Stimulated activated CD8-positive, alpha-beta memory T cell treated with anti-CD3 and anti-CD28 coated beads, Interleukin-2, amount 100 ng/mL, for 48 hours (primary cell): ENCODE data around the gene KDM7A.

Source experiments
- DNase-seq, 2 donors: peaks; one replicate each; pipeline ENCODE4 v3.0.0-alpha.2; 2020; ENCODE audit warnings: low read depth in 2 of 2

KDM7A gene

DNA sequence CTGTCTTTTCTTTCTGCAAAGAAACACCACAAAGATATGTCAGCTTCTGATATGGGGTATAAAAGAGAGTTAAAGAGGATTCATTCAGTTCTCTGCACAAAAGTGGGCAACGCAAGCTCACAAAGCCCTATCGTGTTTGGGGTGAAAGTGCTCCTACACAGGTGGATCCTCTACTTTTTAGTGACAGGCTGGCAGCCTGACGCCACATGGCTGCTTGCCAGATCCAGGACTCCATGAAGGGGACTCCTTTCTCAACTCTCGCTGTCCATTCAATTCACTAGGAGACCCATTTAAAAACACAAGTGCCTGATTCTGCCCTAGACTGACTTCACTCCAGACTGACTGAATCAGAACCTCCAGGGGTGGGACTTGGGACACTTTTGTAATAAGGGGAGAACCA is 122.0 kb downstream of the KDM7A start:
- no peak for DNase-seq

DNA sequence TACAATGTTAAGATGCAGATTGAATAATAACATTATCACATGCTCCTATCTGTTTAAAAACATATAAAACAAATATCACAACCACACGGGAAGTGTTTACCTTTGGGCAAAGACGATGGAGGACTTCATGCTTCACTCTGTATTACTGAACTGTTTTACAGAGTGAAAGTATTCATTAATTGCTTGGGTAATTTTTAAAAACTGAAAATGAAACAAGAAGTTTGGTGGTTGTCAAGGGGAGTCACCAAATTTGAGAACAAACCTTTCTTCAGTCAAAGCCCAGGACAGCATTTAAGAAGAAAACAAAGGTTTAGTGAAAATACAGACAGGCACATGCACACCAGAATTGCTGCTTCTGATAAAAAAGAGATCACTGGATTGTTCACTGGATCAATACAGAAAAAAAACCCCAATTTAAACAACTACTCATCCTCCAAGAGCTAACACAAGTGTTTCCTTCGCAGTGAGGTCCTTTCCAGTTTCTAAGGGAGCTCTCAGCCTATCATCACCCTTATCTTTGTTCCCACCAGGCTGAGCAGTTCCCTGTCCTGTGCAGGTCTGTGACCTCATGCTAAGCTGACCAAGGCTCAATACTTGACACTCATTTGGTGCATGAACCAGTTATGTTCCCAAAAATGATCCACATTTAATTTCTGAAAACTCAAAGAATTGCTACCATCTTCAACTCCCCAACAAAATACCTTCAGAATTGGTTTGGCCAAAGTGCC is 122.8 kb downstream of the KDM7A start:
- no peak for DNase-seq

DNA sequence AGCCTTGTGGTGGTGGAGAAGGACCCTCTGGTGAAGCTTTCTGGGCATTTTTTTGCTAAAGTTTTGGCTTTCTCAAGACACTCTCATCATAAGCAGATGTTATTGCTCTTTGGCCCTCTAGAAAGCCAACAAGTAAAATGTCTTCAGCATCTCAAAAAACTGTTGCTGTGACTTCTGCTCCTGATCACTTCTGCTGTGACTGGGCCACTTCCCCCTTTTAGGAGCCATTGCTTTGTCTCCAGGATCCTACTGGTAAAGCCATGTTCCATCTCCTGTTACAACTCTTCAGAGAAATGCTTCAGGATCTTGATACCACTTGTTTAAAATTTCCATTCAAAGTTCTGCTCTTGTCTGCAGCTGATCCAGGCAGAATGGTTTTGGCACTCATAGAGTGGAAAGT is 125.0 kb downstream of the KDM7A start:
- no peak for DNase-seq

DNA sequence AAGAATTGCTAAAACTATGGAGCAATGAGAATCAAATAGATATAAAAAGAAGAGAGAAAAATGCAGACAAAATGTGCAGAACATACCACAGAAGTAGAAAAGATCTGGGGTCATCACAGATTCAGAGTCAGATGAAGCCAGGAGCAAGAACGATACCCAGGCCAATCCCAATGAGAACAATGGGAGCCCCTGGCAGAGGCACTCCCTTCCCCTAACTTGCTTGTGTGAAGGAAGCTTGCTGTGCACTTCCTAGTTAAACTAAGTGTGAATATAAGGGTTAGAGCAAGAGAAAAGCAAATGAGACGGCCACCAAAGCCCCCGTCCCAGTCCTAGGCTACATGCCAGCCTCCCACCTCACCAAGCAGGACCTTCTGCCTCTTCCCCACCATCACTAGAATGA is 126.7 kb downstream of the KDM7A start:
- DNase-seq, result no peak

DNA sequence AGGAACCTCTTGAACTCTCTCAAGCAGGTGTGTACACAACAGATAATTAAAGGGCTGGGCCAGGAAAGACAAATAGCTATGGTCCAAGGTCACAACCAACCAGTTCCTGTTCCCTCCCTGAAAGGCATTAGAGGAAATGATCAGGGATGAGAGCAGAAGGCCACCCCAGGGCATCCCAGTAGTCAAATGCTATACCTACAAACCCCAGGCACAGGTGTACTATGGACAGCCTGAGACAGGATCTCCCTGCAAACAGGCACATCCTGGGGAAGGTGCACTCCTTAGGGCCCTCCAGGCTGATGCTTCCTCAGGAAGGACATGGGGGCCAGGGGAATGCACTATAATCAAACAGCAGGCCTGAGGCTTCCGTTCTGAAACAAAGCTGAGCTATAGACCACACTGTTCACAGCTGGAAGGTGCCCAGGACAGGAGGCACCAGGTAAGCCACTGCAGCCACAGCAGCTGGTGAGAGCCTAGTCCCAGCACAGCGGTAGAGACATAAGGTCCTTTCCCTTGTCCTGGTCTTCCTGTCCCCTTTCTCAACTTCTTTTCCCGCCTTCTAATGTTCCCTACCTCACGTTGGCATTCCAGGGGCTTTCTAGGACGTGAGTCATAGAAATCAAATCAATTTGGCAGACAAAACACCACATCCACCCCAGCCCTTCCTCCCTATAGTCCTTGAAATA is 127.3 kb downstream of the KDM7A start:
- DNase-seq, result no peak

DNA sequence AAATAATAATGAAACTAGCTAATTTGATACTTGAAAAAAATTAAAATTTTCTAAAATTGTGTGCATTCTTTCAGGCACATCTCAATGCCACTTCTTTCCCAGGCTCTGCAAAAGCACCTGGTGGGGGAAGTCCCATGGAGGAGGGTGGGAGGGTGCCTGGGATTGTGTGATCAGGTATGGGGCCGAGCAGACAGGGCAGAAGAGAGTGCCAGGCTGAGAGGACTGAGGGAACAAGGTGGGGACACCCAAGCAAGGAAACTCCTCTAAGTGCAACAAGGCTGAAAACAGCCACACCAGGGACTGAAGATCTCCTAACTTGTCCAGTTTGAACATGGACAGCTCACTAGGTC is 127.8 kb downstream of the KDM7A start:
- DNase-seq, result no peak

DNA sequence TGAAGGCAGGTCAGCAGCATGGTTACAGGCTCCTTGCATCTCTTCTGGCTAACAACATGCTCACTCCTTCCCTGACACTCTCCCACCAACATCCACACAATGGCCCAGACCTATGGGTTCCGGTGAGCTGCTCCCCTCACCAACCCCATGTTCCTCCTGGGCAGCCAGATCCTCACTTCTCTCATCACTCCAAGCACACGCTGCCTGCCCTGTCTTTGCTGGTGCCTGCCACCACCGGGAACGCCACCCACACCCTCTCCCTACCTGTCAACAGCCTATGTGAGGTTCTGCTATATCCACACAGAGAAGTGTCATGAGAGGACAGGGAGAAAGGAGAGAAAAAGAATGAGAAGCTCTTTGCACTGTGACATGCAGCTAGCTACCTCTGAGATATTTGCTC is 128.6 kb downstream of the KDM7A start:
- no peak for DNase-seq

DNA sequence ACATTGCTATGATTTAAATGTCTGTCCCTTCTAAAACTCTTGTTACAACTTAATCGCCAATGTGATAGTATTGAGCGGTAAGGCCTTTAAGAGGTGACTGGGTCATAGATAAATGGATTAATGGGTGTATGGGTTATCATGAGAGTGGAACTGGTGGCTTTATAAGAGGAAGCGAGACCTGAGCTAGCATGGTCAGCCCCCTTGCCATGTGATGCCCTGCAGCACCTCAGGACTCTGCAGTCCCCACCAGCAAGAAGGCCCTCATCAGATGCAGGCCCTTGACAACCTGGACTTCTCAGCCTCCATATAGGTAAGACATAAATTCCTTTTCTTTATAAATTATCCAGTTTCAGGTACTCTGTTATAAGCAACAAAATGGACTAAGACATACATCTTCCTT is 129.6 kb downstream of the KDM7A start:
- no peak for DNase-seq

DNA sequence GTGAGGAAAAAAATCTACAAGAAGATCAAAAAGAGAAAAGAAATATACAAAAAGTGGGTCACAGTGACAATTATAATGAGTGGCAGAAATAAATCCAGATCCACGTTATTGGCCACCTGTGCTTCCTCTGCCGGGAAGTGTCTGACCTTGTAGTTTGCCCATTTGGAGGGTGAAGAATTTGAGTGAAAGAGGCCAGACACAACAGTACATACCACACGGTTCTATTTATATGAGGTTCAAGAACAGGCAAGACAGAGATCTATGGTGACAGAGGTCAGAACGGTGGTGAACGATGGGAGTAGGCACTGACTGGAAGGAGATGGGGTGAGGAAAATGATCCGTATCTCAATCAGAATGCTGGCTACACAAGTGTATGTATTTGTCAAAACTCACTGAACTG is 131.1 kb downstream of the KDM7A start:
- DNase-seq, result no peak

DNA sequence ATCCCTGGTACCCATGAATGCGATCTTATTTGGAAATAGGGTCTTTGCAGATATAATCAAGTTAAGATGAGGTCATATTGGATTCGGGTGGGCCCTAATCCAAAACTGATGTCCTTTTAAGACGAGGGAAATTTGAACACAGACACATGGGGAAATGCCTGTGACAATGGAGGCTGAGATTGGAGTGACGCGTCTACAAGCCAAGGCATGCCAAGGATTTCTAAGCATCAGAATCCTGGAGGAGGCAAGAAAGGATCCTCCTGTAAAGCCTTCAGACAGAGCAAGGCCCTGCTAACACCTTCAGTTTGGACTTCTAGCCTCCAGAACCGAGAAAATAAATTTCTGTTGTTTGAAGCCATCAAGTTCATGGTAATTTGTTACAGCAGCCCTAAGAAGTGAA is 132.5 kb downstream of the KDM7A start:
- no peak for DNase-seq

DNA sequence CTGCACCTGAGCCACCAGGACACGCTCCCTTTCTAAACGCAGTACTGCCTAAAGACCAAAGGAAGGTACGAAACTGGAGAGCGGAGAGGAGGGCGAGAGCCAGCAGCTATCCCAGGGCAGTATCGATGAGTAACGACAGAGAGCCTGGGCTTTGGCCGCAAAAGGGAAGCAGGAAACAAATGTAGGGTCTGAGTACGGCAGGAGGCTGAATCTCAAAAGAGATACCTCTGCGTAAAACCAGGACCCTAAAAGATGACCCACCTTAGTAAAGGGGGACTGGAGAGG is 134.5 kb downstream of the KDM7A start:
- DNase-seq, result no peak

DNA sequence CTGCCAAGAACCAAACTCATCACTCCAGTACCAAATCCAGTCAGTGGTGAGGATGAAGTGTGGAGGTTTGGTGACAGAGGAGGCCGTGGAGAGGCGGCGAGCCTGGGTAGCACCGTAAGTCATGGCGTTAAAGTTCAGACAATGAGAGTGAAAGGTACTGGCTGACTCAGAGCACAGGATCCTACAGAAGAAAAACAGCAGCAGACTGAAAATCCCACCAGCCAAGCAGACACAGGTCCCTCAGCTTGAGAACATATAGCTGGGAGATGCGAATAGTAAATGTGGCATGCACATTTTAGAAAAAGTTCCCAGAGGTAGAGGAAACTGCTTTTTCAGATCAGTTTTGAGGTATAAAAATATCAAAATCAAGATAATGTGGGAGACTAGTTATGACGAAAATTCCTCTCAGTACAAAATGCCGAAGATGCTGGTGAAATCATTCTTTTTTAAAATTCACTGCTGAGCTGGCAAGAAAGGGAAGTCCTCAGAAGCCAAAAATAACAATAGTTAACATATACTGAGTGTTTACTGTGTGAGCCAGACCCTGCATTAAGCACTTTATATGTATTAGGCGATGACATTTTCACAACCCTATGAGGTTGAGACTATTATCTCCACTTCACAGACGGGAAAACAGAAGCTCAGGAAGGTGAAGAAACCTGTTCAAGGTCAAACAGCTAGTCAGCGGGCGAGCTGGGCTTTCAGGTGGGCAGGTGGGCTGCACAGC is 135.0 kb downstream of the KDM7A start:
- no peak for DNase-seq

DNA sequence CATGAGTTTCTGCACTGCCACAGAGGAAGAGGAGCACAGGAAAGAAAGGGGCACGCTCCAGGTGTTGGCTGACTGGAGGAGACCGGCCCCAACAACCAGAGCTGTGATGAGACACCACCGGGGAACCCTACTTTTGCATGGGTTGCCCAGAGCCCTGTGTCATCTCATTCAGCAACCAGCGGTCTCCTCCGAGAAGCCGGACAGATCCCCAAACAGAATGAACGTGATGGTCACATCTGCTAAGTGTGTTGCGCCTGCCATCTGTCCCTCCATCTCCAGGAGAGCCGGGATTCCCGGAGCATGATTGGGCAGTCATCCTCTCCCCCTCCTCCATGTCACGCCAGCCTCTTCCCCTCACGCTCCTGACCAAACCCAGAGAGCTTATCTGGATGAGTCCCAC is 136.9 kb downstream of the KDM7A start:
- no peak for DNase-seq

DNA sequence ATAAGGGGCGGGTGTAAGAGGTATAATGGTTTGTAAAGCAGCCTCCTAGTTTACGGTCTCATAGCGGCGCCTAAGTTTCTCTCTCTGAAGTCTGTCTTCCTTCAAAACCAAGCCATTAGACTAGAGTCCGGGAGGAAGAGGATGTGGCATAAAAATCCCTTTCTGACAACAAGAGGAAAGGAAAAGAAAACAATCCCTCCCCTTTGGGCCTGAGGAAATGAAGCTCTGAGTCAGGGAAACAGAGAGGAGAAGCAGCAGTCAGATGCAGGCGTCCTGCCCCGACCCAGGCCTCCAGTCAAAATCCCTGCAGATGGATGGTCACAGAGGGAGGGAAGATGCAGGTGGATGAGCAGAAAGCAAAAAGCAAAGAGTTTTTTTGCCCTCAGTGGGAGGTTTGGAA is 137.7 kb downstream of the KDM7A start:
- DNase-seq, result no peak

DNA sequence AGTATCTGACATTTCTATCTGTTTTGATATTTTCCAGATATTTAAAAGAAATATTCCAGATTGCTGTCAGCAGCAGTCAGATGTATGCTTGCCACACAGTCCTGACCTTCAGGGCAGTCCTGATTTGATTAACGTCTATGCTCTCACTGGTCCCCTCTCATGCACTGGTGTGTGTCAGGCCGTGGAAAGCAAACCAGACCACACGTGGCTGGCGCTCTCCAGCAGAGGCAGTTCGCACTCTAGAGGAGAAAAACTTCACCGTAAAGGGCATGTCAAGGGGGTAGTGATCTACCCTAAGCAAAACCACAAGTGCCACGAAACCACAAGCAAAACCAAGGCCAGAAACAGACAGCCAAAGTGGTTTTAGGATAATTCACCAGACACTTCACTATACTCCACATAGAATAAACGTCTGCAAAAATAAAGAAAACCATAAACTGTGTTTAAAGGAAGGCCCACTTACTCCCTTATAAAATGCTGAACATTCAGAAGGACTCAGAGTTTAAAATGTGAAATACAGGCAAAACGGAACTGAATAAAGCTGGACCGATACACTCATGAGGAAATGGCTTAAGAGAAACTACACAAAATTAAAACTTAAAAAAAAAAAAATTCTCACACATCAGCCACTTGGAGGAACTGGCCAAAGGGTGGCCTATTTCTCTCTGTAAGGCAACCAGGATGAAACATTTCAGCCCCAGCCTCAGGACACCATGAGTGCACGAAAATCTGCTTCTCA is 140.4 kb downstream of the KDM7A start:
- peak in 1 of 2 donors; percentile 15 for DNase-seq

DNA sequence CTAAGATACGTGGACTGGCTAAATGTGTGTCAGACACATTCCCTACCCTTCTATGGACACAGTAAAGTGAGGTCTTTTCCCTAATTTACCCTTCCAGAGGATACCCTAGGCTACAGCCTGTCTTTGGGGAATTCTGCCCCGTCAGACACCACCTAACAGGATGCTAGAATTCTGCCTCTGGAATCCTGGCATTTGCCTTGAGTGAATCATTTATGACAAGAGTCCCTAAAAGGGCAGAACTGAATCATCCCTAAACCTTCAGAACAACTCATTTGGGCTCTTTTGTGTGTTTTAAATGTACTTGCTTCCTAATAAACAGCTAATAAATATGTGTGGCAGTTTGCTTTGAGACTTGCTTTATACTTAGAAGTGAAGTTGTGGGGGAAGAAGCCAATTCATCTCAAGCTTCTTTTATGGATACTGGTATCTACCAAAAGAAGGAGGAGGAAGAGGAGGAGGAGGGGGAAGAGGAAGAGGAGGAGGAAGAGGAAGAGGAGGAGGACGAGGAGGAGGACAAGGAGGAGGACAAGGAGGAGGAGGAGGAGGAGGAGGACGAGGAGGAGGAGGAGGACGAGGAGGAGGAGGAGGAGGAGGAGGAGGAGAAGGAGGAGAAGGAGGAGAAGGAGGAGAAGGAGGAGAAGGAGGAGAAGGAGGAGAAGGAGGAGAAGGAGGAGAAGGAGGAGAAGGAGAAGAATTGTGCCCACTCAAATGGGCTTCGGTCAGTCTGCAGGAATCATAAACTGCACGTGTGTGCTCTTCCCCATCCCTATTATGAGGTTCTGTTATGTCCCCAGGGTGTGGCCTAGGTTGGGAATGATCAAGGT is 141.2 kb downstream of the KDM7A start:
- DNase-seq, result no peak
